HG03354 (cell line): ENCODE data around the gene DCLRE1C.
"Not testable (repeated sequence)": the region's sequence is repeated elsewhere in the genome, so short reads cannot be mapped to it uniquely, and the experiment has no call there.

Experiments
- ATAC-seq: cut with Tn5 transposase; IDR thresholded peaks from one replicate; pipeline ENCODE4 v1.9.1; 2021; ENCODE audit warnings: mild to moderate bottlenecking; ENCODE audit not compliant: unreplicated experiment, poor library complexity, severe bottlenecking

Gene DCLRE1C

GRCh38 chr10:14904864-14905263 lies 49.0 kb downstream of the DCLRE1C start:
- no peak for ATAC-seq

- ATAC-seq: peak; percentile 74
These were observed 49.6 kb downstream of the DCLRE1C start for GRCh38 chr10:14904316-14904732.

- no peak for ATAC-seq
These were observed 62.7 kb downstream of the DCLRE1C start for GRCh38 chr10:14891151-14891550.

- ATAC-seq: no peak
These were observed 64.6 kb downstream of the DCLRE1C start for GRCh38 chr10:14889318-14889717.

GRCh38 chr10:14884082-14884481 lies 69.8 kb downstream of the DCLRE1C start:
- no peak for ATAC-seq

GRCh38 chr10:14880229-14880628 lies 73.7 kb downstream of the DCLRE1C start:
- ATAC-seq: no peak

GRCh38 chr10:14879928-14880193 lies 74.0 kb downstream of the DCLRE1C start:
- ATAC-seq: no peak

- peak; percentile 27 for ATAC-seq
These were observed 74.6 kb downstream of the DCLRE1C start for GRCh38 chr10:14879124-14879927.

- peak; percentile 93 for ATAC-seq
These were observed 75.4 kb downstream of the DCLRE1C start, which contains the start of gene SUV39H2 for GRCh38 chr10:14878266-14879123. TSS of gene SUV39H2 (plus strand) at chr10:14878866. CDS start at chr10:14878889, 23 bp downstream.

GRCh38 chr10:14876764-14877163 lies 77.1 kb downstream of the DCLRE1C start:
- ATAC-seq: no peak

- ATAC-seq: no peak
These were observed 78.0 kb downstream of the DCLRE1C start for GRCh38 chr10:14875941-14876340.

- ATAC-seq: peak; percentile 57
These were observed 80.7 kb downstream of the DCLRE1C start for GRCh38 chr10:14873090-14873760.

- not testable (repeated sequence) for ATAC-seq
These were observed 89.0 kb downstream of the DCLRE1C start for GRCh38 chr10:14864871-14865270.

- ATAC-seq: not testable (repeated sequence)
These were observed 89.4 kb downstream of the DCLRE1C start for GRCh38 chr10:14864466-14864865.

- no peak for ATAC-seq
These were observed 93.1 kb downstream of the DCLRE1C start for GRCh38 chr10:14860791-14861190.

- ATAC-seq: no peak
These were observed 94.1 kb downstream of the DCLRE1C start for GRCh38 chr10:14859775-14860174.

- ATAC-seq: no peak
These were observed 94.9 kb downstream of the DCLRE1C start for GRCh38 chr10:14859043-14859442.

- ATAC-seq: no peak
These were observed 95.4 kb downstream of the DCLRE1C start for GRCh38 chr10:14858338-14858960.

GRCh38 chr10:14855453-14855852 lies 98.4 kb downstream of the DCLRE1C start:
- no peak for ATAC-seq

- ATAC-seq: no peak
These were observed 101.7 kb downstream of the DCLRE1C start for GRCh38 chr10:14852236-14852635.
